ENCODE results near the gene CFHR3. TPM values are rescaled to one million over a fixed set of nuclear protein-coding genes. Genes with fewer than 3 reads are reported as not detected.
"Not testable (repeated sequence)": the region's sequence is repeated elsewhere in the genome, so short reads cannot be mapped to it uniquely, and the experiment has no call there.

Gene CFHR3
- total RNA-seq, 2 donors from 2014 or later = not detected

GRCh38 chr1:196808529-196809235, 34.0 kb downstream of the CFHR3 start:
- TF ChIP-seq, protein P1, sequence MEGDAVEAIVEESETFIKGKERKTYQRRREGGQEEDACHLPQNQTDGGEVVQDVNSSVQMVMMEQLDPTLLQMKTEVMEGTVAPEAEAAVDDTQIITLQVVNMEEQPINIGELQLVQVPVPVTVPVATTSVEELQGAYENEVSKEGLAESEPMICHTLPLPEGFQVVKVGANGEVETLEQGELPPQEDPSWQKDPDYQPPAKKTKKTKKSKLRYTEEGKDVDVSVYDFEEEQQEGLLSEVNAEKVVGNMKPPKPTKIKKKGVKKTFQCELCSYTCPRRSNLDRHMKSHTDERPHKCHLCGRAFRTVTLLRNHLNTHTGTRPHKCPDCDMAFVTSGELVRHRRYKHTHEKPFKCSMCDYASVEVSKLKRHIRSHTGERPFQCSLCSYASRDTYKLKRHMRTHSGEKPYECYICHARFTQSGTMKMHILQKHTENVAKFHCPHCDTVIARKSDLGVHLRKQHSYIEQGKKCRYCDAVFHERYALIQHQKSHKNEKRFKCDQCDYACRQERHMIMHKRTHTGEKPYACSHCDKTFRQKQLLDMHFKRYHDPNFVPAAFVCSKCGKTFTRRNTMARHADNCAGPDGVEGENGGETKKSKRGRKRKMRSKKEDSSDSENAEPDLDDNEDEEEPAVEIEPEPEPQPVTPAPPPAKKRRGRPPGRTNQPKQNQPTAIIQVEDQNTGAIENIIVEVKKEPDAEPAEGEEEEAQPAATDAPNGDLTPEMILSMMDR (IDR thresholded peaks at IDR 0.05) = no peak
- no peak for TF ChIP-seq POLR2A (IDR thresholded peaks at IDR 0.05)
- H3K4me1 ChIP-seq = no peaks in the 10 kb centered on the region
- no peak overlapping the region for H3K4me3 ChIP-seq
- no peak for ATAC-seq
- no peaks in the 10 kb centered on the region for H3K36me3 ChIP-seq (replicated peaks in 1 of 2; ENCODE audit: insufficient read depth in 1 of 2, low read depth in 2 of 2)
- no peaks in the 10 kb centered on the region for H3K27me3 ChIP-seq
- DNase-seq = no peak
- 70 to 96% methylated on average over 5 to 12 of the region's 22 CpGs for WGBS, 2 donors
- intact Hi-C loops (cut with DNase I) = no loop called here
- no peak overlapping the region for H3K27ac ChIP-seq
- H3K9me3 ChIP-seq = no peaks in the 10 kb centered on the region

DNA sequence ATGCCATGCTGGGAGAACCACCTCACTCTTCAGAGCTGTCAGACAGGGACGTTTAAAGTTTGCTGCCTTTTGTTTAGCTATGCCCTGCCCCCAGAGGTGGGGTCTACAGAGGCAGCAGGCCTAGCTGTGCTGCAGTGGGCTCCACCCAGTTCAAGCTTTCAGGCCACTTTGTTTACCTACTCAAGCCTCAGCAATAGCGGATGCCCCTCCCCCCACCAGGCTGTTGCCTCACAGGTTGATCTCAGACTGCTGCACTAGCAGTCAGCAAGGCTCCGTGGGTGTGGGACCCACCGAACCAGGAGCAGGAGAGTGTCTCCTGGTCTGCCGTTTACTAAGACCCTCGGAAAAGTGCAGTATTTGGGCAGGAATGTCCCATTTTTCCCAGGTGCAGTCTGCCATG, 42.8 kb downstream of the CFHR3 start:
- intact Hi-C loops (cut with DNase I); H3K27ac ChIP-seq; H3K9me3 ChIP-seq; H3K36me3 ChIP-seq (replicated peaks in 1 of 2; ENCODE audit: insufficient read depth in 1 of 2, low read depth in 2 of 2); H3K27me3 ChIP-seq; DNase-seq; H3K4me1 ChIP-seq; H3K4me3 ChIP-seq; ATAC-seq: not testable (repeated sequence)
- 25 to 26% methylated on average over 2 of the region's 6 CpGs for WGBS, 2 donors

GRCh38 chr1:196819531-196819930, 44.9 kb downstream of the CFHR3 start, which contains the start of gene CFHR1:
TSS of gene CFHR1 (plus strand) at chr1:196819731. CDS start at chr1:196819845, 114 bp downstream.
- ATAC-seq; intact Hi-C loops (cut with DNase I); H3K4me3 ChIP-seq; H3K27ac ChIP-seq; DNase-seq; H3K27me3 ChIP-seq; H3K9me3 ChIP-seq; H3K4me1 ChIP-seq; H3K36me3 ChIP-seq (replicated peaks in 1 of 2; ENCODE audit: insufficient read depth in 1 of 2, low read depth in 2 of 2): not testable (repeated sequence)
- WGBS, 2 donors = no CpG with 5 or more reads among the region's 1 CpG

GRCh38 chr1:196827860-196828259, 53.2 kb downstream of the CFHR3 start:
- H3K4me1 ChIP-seq; intact Hi-C loops (cut with DNase I); H3K27ac ChIP-seq; H3K4me3 ChIP-seq; H3K9me3 ChIP-seq; DNase-seq; H3K36me3 ChIP-seq (replicated peaks in 1 of 2; ENCODE audit: insufficient read depth in 1 of 2, low read depth in 2 of 2); H3K27me3 ChIP-seq: not testable (repeated sequence)
- TF ChIP-seq, protein P1 (IDR thresholded peaks at IDR 0.05) = peak in 6 of 7 experiments; percentile 22 to 40 (median 26)
- ATAC-seq = peak; percentile 69
- WGBS, 2 donors = 0% methylated on average over 4 of the region's 4 CpGs

Other genes starting within 250 kb of the CFHR3 start
- gene KCNT2, start 166.4 kb upstream of the CFHR3 start, total RNA-seq = under 1 TPM; 0.78 to 0.99 TPM
- 10 to 100 TPM; 12.2 to 46.7 TPM for gene CFH, start 122.8 kb upstream of the CFHR3 start, total RNA-seq
- gene CFHR1, start 44.9 kb downstream of the CFHR3 start, total RNA-seq = not detected
- gene CFHR4, start 113.2 kb downstream of the CFHR3 start, total RNA-seq = not detected
- not detected for gene CFHR2, start 168.9 kb downstream of the CFHR3 start, total RNA-seq
- gene CFHR5, start 202.7 kb downstream of the CFHR3 start, total RNA-seq = not detected